Osteoblast (primary cell): Measurements from ENCODE around the gene MBP. TPM values are rescaled to one million over a fixed set of nuclear protein-coding genes. Genes with fewer than 3 reads are reported as not detected.
"Not testable (repeated sequence)": the region's sequence is repeated elsewhere in the genome, so short reads cannot be mapped to it uniquely, and the experiment has no call there.

ENCODE experiments used
- DNase-seq: peaks from one replicate; pipeline ENCODE4 v3.0.0; 2011; ENCODE audit warnings: low spot score, mixed read lengths; ENCODE audit not compliant: insufficient read length; ENCODE audit errors: missing footprints
- H2AFZ ChIP-seq: 2 replicates; pipeline ENCODE4 v1.6.0; 2011; ENCODE audit warnings: mild to moderate bottlenecking, low read length
- H3K27ac ChIP-seq: 2 replicates; pipeline ENCODE4 v1.5.1; 2011; ENCODE audit warnings: mild to moderate bottlenecking, low read depth, low read length, moderate library complexity
- H3K27me3 ChIP-seq: 2 replicates; pipeline ENCODE4 v1.6.0; 2012; ENCODE audit warnings: mild to moderate bottlenecking, control low read depth, inconsistent platforms, low read length, moderate library complexity; ENCODE audit not compliant: insufficient read depth
- H3K36me3 ChIP-seq: 2 replicates; pipeline ENCODE4 v1.5.1; 2011; ENCODE audit warnings: mild to moderate bottlenecking, low read length, control low read depth, moderate library complexity; ENCODE audit not compliant: insufficient read depth
- H3K4me1 ChIP-seq: 2 replicates; pipeline ENCODE4 v1.5.1; 2011; ENCODE audit warnings: mild to moderate bottlenecking, low read length, control low read depth, moderate library complexity; ENCODE audit not compliant: insufficient read depth
- H3K4me2 ChIP-seq: 2 replicates; pipeline ENCODE4 v1.6.0; 2011; ENCODE audit warnings: mild to moderate bottlenecking, low read length; ENCODE audit not compliant: insufficient read depth
- H3K4me3 ChIP-seq: fragments of 200-600 bp; sonication (generic); 3 replicates; pipeline ENCODE4 v1.5.1; 2012; ENCODE audit warnings: mild to moderate bottlenecking, low read length, inconsistent platforms; ENCODE audit not compliant: insufficient read depth
- H3K79me2 ChIP-seq: 2 replicates; pipeline ENCODE4 v1.6.0; 2012; ENCODE audit warnings: mild to moderate bottlenecking, low read length, control low read depth, inconsistent platforms; ENCODE audit not compliant: insufficient read depth
- H3K9me3 ChIP-seq: 2 replicates; pipeline ENCODE4 v1.5.1; 2011; ENCODE audit warnings: low read depth, low read length, control low read depth
- H4K20me1 ChIP-seq: 2 replicates; pipeline ENCODE4 v1.6.0; 2012; ENCODE audit warnings: mild to moderate bottlenecking, low read length, control low read depth; ENCODE audit not compliant: insufficient read depth
- CTCF ChIP-seq: IDR thresholded peaks from 2 replicates; pipeline ENCODE4 v1.5.1; 2011; ENCODE audit warnings: mild to moderate bottlenecking, low read depth, low read length, moderate library complexity; ENCODE audit errors: extremely low read depth
- total RNA-seq: library from RNA; depleted of rRNA; stranded (reverse); fragments of >200 nt; gene quantifications from 2 replicates; pipeline ENCODE4 v1.2.3, GENCODE V29; 2012

The MBP gene
- total RNA-seq, 1 donor, result 2.2 TPM

GRCh38 chr18:77023102-77023782 is 109.3 kb downstream of the MBP start:
- Histone ChIP-seq H3K27me3 (no peaks in the 10 kb centered on the region), H3K4me1 (no peaks in the 10 kb centered on the region), H3K4me3 (no peak overlapping the region), H3K4me2 (no peak overlapping the region), H3K9me3 (no peaks in the 10 kb centered on the region), H3K36me3 (no peaks in the 10 kb centered on the region), H2AFZ (no peak overlapping the region), H3K79me2 (no peaks in the 10 kb centered on the region), H4K20me1 (no peaks in the 10 kb centered on the region), H3K27ac (no peak overlapping the region)
- no peak for DNase-seq
- TF ChIP-seq CTCF, result no peak

GRCh38 chr18:77022556-77022955 is 110.0 kb downstream of the MBP start:
- Histone ChIP-seq H3K4me3 (no peak overlapping the region), H2AFZ (no peak overlapping the region), H3K79me2 (no peaks in the 10 kb centered on the region), H3K4me1 (no peaks in the 10 kb centered on the region), H4K20me1 (no peaks in the 10 kb centered on the region), H3K9me3 (no peaks in the 10 kb centered on the region), H3K36me3 (no peaks in the 10 kb centered on the region), H3K27me3 (no peaks in the 10 kb centered on the region), H3K4me2 (no peak overlapping the region), H3K27ac (no peak overlapping the region)
- no peak for TF ChIP-seq CTCF
- DNase-seq, result no peak

GRCh38 chr18:77022116-77022515 is 110.5 kb downstream of the MBP start:
- Histone ChIP-seq H3K4me2 (no peak overlapping the region), H3K4me1 (no peaks in the 10 kb centered on the region), H3K27ac (no peak overlapping the region), H3K9me3 (no peaks in the 10 kb centered on the region), H4K20me1 (no peaks in the 10 kb centered on the region), H3K79me2 (no peaks in the 10 kb centered on the region), H3K4me3 (no peak overlapping the region), H3K36me3 (no peaks in the 10 kb centered on the region), H2AFZ (no peak overlapping the region), H3K27me3 (no peaks in the 10 kb centered on the region)
- no peak for TF ChIP-seq CTCF
- DNase-seq, result no peak

- not testable (repeated sequence) for H3K4me2 ChIP-seq, H3K9me3 ChIP-seq, DNase-seq, H3K79me2 ChIP-seq, H3K27me3 ChIP-seq, H4K20me1 ChIP-seq, H3K36me3 ChIP-seq, H3K4me1 ChIP-seq, H2AFZ ChIP-seq, H3K27ac ChIP-seq, H3K4me3 ChIP-seq
Observed at GRCh38 chr18:77021478-77021877, 111.1 kb downstream of the MBP start.
